ENCODE data around the gene RAX.

The RAX gene

DNA sequence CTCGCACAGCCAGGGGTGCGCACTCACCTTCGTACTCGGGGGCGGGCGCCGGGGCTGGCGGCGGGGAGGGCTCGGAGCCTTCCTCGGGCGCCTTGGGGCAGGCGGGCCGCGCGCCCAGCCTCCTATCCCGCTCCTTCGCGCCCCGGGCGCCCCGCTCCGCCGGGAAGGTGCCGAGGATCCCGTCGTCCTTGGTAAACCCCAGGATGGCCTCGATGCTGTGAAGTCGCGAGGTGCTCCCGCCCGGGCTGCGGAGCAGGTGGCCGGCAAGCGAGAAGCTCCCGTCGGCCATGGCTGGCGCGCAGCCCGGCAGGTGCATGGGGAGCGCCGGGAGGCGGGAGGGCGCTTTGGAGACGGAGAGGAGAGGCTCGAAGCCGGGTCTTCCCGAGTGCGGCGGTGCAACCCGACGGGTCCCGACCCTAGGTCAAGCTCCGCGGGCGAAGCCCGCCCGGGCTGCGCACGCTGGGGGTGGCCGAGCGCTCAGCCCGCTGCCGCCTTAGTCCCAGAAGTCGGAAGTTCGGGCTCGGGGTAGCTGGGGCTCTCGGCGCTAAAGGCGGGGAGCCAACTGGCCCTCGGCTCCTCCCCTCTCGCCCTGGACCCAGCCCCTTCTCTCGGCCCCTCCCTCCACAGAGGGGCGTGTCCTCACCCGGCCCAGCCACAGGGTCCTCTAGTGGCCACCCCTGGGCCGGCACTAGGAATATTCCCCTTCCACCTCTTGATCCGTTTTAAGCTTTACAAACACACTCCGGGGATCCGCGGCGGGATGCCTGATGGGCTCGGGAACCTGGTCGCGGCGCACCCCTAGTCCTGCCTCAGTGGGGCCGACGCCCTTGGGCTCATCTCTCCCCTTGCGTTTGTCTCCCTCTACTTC is at the start of gene RAX:
Gene RAX, minus strand, starts transcription at position 564 of the 868 bp plus-strand sequence. Its CDS starts 248 bp downstream, at position 316.
- peak; percentile 55 to 69 for DNase-seq

DNA sequence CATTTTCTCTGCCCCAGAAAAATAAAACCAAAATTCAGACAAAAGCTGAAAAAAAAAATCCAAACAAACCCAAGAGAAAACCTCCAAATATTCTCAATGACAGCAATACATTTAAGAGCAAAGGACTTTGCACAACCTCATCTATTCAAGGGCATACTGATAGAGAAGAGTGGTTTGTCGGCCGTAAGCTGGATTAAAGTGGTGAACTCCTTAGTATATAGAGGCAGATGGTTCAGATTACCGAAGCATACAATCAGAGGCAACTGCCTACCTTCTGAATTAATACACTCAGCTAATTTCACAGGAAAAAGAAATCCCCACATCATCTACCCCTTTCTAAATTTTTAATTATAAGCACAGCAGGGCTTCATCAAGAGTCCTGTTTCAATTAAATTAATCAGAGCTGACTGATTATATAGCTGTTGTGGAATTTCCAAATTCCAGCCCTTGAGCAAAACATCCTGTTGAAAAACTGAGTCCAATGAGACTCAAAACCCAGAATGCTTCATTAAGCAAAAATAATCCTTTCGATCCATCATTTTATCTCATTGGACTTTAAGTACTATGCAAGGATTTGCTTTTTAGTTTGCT is 45.3 kb upstream of the RAX start, which contains the start of gene CPLX4:
Gene CPLX4, minus strand, starts transcription at position 190 of the 591 bp plus-strand sequence. Its CDS starts 187 bp downstream, at position 3.
- no peak for DNase-seq

DNA sequence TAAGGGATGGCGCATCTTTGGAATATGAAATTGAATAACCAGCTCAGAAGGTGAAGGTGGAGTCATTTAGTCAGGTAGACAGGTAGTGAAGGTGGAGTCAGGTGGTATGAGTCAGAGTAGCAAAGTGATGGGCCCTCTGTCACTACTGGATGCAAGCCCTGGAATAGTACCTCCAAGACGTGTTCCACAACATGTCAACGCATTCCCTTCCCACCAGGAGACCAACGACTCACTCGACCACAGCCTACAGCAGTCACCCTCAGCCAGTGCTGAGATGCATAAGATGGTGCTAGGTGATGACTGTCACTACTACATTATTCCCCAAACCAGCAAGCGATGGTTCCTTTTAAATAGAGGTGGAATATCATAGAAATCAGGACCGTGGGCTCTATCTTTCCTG is 38.4 kb upstream of the RAX start:
- no peak for DNase-seq

DNA sequence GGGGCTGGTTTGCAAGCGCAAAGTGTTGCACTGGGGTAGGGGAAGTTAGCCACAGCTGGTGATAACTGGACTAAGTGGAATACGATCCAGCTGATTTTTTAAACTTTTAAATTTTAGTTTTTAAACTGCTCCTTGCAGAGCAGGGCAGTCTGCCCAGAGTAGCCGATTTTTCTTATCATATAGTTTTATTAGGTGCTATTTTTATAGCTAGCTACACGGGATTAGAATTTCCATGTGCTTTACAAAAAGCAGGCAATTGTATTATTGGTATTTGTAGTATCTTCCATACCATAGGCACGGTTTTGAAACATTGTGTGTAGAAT is 35.6 kb upstream of the RAX start:
- no peak for DNase-seq

DNA sequence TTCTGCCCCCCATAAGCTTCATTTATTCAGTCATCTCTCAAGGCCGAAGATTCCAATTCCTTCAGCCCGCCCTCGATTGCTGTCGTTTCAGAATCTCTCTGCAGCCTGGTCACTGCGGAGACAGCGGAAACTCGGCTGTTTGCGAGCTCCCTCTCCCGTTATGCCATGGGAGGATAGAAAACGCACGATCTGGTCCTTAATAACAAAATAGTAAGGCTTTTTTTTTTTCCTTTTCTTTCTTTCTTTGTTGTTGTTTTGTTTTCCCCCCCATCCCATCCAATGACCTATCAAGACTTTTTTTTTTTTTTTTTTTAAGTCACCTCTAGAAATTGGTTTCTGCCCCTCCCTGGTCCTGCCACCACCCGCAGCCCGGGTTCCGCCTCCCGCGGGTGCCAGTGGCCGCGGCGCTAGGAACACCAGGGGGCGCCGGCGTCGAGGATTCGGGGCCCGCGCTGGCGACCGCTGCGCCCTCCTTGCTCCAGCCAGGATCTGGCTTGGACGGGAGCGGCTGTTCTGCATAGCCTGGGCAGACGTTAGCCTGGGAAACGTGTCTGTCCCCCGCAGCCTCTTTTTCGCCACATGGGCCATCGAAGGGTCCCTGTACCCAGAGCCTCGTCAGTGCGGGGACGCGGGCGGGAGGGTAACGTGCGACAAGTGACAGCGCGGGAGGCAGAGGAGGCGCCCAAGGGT is 35.1 kb upstream of the RAX start:
- peak; percentile 82 to 85 for DNase-seq

DNA sequence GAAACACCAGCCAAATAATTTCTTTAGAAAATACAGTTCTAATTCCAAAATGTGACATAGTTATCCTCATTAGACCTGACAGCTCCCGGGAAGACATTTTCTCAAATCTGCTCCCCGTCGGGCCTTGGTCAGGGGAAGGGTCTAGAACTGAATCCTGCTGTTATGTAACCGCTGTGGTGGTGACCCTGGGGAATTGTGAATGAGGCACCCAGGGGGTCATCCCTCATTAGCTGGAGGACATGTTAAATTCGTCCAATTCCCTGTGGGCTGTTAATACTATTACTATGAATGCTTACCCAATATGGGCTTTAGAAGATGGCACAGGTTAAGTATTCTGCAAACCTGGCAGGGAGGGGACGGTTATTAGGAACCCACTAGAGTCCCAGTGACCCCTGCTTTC is 33.4 kb upstream of the RAX start:
- DNase-seq = no peak

DNA sequence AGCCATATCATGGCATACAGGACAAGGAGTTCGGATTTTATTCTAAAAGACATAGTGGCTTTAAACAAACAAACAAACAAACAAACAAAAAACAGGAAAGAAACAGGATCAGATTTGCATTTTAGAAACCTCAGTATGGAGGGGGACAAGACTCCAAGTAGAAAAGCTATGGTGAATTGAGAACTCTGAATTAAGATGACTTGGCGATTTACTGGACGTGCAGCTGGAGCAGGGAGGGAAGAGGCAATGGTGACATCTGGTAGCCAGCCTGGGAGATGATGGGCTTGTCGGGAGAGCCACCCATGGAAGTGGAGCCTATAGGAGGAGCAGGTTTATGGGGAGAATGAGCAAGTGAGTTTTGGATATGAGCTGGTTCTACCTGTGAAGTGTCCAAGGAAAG is 32.0 kb upstream of the RAX start:
- no peak for DNase-seq

DNA sequence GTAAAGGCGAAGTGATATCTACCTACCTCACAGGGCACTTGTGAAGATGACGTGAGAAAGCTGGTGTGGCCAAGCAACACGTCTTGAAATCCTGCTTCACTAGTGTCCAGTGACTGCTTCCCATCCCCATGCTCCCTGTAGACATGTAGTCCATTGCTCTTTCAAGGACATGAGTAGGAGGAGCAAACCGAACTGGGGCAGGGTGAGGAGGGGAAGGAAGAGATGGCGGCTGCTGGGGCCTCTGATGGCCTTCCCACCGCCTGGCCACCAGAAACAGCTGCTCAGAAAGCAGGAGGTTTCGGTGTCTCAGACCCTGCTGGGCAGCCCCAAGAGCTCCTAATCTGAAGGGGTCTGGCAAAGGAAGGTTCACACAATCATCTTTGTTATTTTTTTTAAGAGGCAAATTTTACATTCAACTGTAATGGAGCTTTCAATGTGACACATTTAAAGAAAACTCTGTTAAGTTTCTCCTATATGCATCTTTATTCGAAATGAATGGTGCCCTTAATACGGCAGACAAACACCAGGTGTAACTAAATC is 30.5 kb upstream of the RAX start:
- no peak for DNase-seq

DNA sequence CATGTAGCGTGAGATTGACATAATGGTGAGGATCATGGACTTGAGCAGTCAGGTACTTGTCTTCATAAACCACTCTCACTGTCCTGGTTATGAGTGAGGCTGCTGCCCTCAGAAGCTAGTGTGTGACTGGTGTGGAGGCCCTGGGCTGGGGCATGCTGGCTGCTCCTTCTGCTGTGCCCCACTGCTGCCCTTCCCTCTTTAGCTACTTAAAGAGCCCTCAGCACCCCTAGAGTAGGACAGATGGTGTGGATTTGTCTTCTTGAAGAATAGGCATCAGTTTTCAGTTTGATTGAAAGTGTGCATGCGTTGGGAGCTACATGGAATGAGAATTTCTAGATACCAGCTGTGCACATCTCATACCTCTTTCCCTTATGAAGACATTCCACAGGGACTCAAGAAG is 29.8 kb upstream of the RAX start:
- no peak for DNase-seq

DNA sequence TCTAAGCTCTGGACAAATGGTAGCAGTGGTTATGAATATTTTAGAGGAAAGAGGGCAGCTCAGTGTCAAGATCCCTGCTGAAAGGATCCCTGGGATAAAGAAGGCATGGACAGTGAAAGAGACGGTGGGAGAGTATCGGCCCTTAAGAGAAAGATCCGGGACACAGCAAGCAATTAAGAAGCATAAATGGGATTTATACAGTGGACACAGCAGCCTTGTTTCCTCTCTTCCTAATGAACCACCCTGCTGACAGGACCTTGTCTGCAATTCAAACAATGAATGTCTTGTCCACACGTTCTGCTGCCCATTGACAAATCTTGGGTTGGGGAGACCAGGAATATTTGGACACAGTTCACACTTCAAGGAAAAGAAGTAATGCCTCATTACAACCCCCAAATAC is 28.7 kb upstream of the RAX start:
- no peak for DNase-seq

DNA sequence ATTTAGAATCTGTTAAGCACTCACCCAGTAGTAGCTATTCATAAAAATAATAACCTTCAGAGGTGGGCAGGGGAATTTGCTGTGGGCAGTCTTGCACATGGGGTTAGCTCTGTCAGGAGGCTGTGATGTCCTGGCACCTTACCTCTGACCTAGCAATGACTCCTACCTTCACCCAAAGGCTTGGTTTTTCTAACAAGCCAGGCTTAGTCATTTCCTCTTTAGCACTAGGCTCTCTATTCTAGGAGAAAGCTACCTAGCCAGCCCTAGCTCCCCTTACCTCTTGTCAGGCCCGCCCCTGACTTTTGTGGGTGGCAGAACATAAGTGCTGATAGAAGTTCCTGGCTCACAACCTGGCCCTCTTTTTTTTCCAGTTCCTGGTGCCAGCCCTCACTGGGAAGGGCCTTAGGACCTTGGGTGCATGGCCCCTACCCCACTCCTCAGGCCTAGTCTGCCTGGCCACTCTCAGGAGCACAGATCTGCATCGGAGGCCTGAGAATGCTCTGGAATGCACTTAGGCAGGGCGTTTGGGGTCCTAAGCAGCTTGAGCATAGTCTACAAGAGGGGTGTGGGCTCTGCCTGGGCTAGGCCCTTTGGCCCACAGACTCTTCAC is 27.5 kb upstream of the RAX start:
- DNase-seq = no peak

DNA sequence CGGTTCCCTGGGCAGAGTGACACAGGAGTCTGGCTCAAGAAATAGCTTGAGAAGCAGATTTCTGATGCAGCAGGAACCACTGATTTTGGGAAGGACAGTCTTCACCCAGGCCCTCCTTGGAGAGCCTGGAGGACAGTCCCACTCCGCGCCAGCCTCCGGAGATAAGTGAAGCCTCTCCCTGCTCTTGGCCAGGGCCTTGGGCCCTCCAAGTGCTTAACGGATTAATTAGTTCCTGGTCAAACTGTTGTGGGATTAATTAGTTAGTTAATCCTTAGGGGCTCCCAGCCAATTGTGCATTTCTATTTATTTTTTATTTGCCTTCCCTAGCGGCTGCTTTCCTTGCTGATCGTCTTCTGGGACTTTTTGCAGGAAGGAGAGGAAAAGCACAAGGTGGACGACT is 25.6 kb upstream of the RAX start:
- no peak for DNase-seq

DNA sequence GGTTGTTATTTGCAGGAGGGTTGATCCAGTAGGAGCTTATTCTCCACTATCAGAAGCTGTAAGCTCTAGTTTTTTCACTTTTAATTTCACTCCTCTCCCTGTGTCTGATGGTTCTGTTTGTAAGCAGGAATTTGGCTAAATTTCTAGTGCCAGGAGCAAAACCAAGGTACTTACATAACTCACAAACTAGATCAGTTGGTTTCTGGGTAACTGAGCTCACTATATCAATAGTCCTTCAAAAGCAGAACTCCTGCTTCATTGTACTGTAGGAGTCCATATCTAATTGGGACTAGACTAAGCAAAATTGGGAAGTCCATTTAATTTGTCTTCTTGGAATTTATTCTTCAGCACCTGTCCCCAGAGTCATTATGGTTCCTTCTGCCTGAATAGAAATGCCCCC is 20.1 kb upstream of the RAX start:
- DNase-seq = no peak

DNA sequence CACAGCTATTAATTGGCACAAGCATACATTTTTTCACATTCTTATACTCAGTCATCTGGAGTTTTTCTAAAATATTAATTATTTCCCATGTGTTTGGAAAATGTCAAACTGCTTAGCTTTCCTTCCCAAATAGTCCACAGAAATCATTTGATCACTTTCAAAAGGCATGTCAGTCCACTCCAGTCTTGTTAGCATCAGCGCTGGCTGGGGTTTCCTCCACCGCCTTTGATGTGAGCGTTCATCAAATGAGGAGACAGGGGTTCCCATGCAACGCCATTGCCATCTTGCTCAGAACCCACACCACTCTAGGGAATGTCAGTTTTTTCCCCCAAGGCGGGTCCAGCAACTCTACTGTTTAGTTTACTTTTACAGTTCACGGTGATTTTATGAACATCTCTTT is 13.1 kb upstream of the RAX start:
- no peak for DNase-seq

DNA sequence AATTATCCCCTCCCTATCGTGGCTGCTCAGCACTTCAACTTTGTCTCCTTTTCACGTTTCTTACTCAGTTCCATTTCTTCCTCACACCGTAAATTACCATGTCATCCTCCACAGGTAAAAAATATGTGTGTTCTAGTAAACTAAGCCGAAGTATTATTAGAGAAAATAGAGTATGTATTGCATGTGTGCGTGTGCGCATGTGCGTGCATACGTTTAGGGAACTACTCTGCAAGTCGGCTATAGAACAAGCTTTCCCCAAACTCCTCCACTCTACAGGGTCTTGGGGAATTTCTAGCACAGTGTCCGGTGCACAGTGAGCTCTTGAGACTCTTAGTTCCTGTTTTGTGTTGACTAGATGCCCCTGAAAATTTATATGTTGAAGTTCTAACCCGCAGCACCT is 9.1 kb upstream of the RAX start:
- DNase-seq = no peak

DNA sequence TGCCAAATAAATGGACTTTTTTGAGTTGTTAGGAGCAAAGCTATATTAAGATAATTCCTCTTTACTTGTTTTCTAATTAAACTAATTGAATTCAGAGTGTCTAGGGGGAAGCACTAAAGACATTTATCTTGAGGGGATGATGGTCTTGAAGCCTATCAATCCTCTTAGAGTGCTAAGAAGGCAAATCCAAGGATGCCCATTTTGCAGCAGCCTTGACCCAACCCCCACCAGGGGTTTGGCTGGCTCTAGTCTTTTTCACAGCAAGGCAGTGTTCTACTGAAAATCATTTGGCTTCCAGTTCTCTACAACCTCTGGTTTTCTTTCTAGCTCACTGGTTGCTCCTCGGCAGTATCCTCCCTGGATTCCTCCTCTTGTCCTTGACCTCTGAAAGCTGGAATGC is 6.5 kb upstream of the RAX start:
- no peak for DNase-seq

DNA sequence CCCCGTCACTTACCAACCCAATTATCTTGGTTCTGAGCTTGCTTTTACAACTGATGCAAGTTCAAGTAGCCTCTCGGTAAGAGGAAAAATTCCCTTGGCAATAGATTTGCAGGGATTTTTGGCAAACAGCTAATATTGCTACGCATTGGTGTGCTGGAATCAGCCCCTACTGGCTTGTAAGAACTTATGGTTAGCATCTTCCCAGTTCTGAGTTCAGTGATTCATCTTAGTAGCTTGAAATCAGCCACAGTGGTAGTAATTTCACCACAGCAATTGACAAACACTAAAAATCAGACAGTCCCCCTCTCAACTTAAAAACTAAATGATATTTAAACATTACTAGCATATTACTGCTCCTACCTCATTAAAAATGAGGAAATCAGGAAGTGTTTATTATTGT is 5.9 kb upstream of the RAX start:
- DNase-seq = no peak

DNA sequence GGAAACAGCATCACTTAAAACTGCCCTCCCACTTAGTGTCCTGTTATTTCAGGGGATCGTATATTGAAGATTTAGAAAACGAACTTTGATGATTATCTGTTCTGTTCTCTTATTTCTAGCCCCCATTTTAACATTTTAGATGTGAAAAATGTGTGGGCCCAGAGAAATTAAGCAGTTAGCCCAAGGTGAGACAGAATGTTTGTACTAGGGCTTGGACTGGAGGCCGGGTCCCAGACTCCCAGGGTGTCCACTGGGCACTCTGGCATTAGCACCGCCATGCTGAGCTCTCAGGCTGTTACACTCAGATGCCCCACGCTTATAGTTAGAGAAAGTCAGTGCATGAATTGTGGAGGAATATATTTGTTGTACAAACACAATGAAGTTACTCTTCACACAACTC is 5.5 kb upstream of the RAX start:
- no peak for DNase-seq

DNA sequence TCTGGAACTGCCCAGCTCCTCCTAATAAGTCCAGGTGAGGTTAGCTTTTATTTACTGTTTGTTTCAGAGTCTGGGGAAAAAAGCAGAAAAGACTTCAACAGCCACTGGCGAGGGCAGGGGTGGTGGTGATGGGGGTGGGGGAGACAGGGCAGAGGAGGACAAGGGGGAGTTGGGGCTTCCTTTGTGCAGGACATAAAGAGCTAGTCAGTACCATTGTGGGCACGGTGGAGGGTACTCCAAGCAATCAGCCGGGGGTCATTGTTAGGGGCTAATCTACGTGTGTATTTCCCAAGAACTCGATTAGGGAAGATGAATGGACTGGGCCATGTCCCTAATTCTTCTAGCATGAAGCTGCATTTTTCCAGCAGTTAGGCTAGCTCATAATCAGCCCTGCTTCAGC is 2.8 kb upstream of the RAX start:
- no peak for DNase-seq

DNA sequence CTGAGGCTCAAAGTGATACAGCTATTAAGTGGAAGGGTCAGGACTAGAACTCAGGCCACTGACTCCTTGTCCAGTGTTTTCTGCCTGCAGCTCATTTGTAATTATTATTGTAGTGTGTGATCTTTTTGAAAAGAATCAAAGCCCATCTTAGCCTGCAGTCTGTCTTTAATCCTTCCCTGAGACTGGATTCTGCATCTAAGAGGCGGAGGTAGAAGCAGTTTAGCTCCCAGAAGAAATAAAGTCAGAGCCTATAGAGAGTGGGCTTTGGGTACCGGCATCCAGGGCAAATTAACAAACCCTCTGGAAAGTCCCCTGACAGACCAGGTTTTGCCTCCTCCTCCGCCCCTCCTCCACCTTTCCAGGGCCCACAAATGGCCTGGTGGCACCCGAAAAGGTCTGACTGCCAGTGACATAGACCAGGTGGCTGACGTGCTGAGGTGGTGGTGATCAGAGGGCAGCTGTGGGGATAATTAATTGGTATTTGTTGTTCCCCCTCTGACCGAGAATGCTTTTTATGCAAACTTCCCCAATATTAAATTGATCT is 2.2 kb upstream of the RAX start:
- DNase-seq = no peak

DNA sequence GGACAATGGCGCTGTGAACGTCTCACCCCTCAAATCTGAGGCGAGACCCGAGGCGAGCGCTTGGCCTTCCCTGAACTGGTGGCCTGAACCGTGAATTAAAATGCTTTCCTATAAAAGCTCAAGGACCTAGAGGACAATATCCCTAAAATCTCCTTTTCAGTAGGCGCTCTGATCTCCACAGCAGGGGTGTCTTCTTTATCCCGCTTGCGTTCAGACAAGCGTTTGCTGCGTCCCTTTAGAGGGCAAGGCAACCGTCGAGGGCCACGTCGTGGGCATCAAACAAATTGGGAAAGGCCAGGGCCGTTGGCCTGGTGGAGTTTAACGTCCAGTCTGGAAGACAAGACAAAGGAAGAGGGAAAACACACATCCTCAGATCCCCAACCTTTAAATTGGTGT is 1.3 kb upstream of the RAX start:
- DNase-seq = no peak

DNA sequence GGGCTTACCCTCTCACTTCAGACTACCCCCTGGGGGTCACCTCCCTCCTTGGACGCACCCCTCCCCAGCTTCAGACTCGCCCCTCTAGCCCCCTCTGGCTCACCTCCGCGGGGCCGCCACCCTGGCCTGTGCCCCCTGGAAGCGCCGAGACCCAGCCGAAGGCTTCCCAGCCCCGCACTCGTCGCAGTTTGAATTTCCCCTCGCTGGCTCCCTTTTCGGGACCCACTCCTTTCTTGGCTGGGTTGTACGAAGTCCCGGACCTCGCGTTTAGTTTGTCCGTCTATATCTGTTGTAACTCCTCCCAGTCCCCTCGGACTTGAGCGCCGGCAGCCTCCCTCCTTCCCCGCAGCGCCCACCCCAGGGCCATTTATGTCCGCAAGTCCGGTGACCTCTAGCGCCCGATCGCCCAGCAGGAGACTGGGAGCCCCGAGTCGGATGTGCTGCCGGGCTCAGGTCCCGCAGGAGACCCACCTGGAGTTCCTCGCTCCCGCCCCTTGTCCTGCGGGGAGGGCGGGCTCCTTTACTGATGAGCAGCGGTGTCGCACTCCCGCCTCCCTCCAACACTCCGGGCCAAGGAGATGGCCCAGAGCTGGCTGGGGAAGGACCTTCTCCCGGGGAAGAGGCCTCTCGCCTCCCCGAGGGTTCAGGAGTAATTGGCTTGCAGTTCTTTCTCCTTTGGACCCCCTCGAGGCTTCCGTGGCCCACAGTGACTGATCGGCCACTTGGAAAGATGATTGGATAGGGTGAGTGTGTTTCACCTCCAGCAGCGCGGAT is 692 bp upstream of the RAX start:
- no peak for DNase-seq

All from activated T-cell treated with anti-CD3 and anti-CD28 coated beads, Interleukin-2, amount 50 U/mL, for 48 hours (primary cell).